ENCODE results near the gene C1orf21. TPM values are rescaled to one million over a fixed set of nuclear protein-coding genes. Genes with fewer than 3 reads are reported as not detected.

Gene C1orf21
- total RNA-seq, 1 donor from 2014 or later = 44.6 TPM

- Mint-ChIP-seq H3K36me3 (peaks cover 9% of the 10 kb centered on the region), H3K27ac (peak overlapping the region; percentile 91), H3K4me3 (no peak overlapping the region), H3K27me3 (no peaks in the 10 kb centered on the region), H3K4me1 (ENCODE audit: unreplicated experiment) (peaks cover 52% of the 10 kb centered on the region), H3K9me3 (no peaks in the 10 kb centered on the region)
- no peak for DNase-seq (ENCODE audit: extremely low spot score, unreplicated experiment)
- TF ChIP-seq CTCF (conservative IDR thresholded peaks at IDR 0.05) = no peak
These were observed 100.1 kb downstream of the C1orf21 start for GRCh38 chr1:184486761-184487445.

- no peak overlapping the region for H3K27ac Mint-ChIP-seq
- no peak overlapping the region for H3K4me3 Mint-ChIP-seq
- DNase-seq (ENCODE audit: extremely low spot score, unreplicated experiment) = no peak
- no peaks in the 10 kb centered on the region for H3K9me3 Mint-ChIP-seq
- H3K27me3 Mint-ChIP-seq = no peaks in the 10 kb centered on the region
- TF ChIP-seq CTCF (conservative IDR thresholded peaks at IDR 0.05) = no peak
- H3K4me1 Mint-ChIP-seq (ENCODE audit: unreplicated experiment) = peaks cover 59% of the 10 kb centered on the region
- H3K36me3 Mint-ChIP-seq = peaks cover 9% of the 10 kb centered on the region
These were observed 100.8 kb downstream of the C1orf21 start for GRCh38 chr1:184487531-184488193.

GRCh38 chr1:184489908-184490307 lies 103.1 kb downstream of the C1orf21 start:
- no peak for DNase-seq (ENCODE audit: extremely low spot score, unreplicated experiment)
- Mint-ChIP-seq H3K36me3 (peaks cover 5% of the 10 kb centered on the region), H3K4me1 (ENCODE audit: unreplicated experiment) (peaks cover 57% of the 10 kb centered on the region), H3K9me3 (no peaks in the 10 kb centered on the region), H3K27me3 (no peaks in the 10 kb centered on the region), H3K4me3 (no peak overlapping the region), H3K27ac (no peak overlapping the region)
- TF ChIP-seq CTCF (conservative IDR thresholded peaks at IDR 0.05) = no peak

GRCh38 chr1:184492536-184492935 lies 105.7 kb downstream of the C1orf21 start:
- Mint-ChIP-seq H3K9me3 (no peaks in the 10 kb centered on the region), H3K4me1 (ENCODE audit: unreplicated experiment) (peaks cover 44% of the 10 kb centered on the region), H3K27me3 (no peaks in the 10 kb centered on the region), H3K36me3 (no peaks in the 10 kb centered on the region), H3K27ac (peak overlapping the region; percentile 61), H3K4me3 (peak overlapping the region; percentile 11)
- TF ChIP-seq CTCF (conservative IDR thresholded peaks at IDR 0.05) = no peak
- no peak for DNase-seq (ENCODE audit: extremely low spot score, unreplicated experiment)

GRCh38 chr1:184493987-184494388 lies 107.2 kb downstream of the C1orf21 start:
- Mint-ChIP-seq H3K4me1 (ENCODE audit: unreplicated experiment) (peaks cover 35% of the 10 kb centered on the region), H3K4me3 (no peak overlapping the region), H3K27me3 (no peaks in the 10 kb centered on the region), H3K9me3 (no peaks in the 10 kb centered on the region), H3K27ac (peak overlapping the region; percentile 32), H3K36me3 (no peaks in the 10 kb centered on the region)
- TF ChIP-seq CTCF (conservative IDR thresholded peaks at IDR 0.05) = no peak
- no peak for DNase-seq (ENCODE audit: extremely low spot score, unreplicated experiment)
